ENCODE measurements around the gene ACTN2. TPM values are rescaled to one million over a fixed set of nuclear protein-coding genes. Genes with fewer than 3 reads are reported as not detected.

ACTN2 gene
- total RNA-seq, 1 experiment from 2014 or later = not detected

Other genes with a start within 250 kb of the ACTN2 start
- gene LGALS8, start 162.5 kb upstream of the ACTN2 start, total RNA-seq (2014; rRNA removed; shearing (Covaris generic)) = 25.1 and 32.0 TPM in 2 replicates
- gene HEATR1, start 82.0 kb upstream of the ACTN2 start, total RNA-seq (2014; rRNA removed; shearing (Covaris generic)) = 13.7 and 19.4 TPM in 2 replicates
- 8.6 and 10.4 TPM in 2 replicates for gene MTR, start 108.8 kb downstream of the ACTN2 start, total RNA-seq (2014; rRNA removed; shearing (Covaris generic))

Measured in HT-29 (cell line).